ENCODE data around the gene NOLC1. TPM values are rescaled to one million over a fixed set of nuclear protein-coding genes. Genes with fewer than 3 reads are reported as not detected.

NOLC1 gene
- total and polyA plus RNA-seq, 2 of the 4 experiments (the other 2 are of a cell fraction), result 43.2 to 55.3 TPM

DNA sequence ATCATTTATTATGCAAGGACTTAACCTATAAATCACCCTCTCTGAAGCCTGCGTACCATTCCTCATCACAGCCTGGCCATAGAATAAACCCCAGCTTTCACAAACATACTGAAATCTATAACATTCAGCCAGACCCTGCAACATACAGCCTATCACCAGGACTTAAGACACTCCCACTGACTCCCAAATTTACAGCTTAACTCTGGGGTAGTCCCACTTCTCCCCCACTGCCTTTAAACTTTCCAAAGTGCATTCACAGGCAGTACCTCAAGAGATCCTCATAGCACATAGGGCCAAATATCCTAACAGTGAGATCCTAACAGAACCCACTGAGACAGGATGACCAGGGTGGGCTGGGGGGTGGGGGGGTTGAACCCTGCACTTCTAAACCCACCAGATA lies 35.5 kb upstream of the NOLC1 start:
- H2AK5ac ChIP-seq (ENCODE audit: low read depth, low read length), result peak overlapping the region; percentile 75; the same call in 1 of the 2 replicates
- peak overlapping the region; percentile 91 for H3K27ac ChIP-seq (ENCODE audit: insufficient read depth, low read length)
- DNase-seq (no peak), ATAC-seq (ENCODE audit: low read depth) (no peak)
- H4K5ac ChIP-seq (ENCODE audit: low read depth, low read length), result no peak overlapping the region
- peaks cover 17 to 70% of the 10 kb centered on the region in 2 experiments; a peak in 3 of 4 replicates for H3K79me1 ChIP-seq (ENCODE audit: low read depth in 1 of 2, low read length in 2 of 2)
- H3K23ac ChIP-seq (ENCODE audit: low read depth, low read length), result peak overlapping the region; percentile 12; the same call in 1 of the 2 replicates
- peaks cover 15% of the 10 kb centered on the region for H3K9me1 ChIP-seq (ENCODE audit: insufficient read depth, low read length)
- peak overlapping the region; percentile 39; the same call in 1 of the 2 replicates for H3K18ac ChIP-seq (ENCODE audit: low read depth, low read length)
- H2BK5ac ChIP-seq (ENCODE audit: low read depth, low read length, poor library complexity, severe bottlenecking), result peak overlapping the region; percentile 94
- in situ Hi-C loops (cut with MboI; ENCODE audit: low sequenced_read_pairs) (no loop called here), dilution Hi-C loops (cut with HindIII; ENCODE audit: low sequenced_read_pairs, unreplicated experiment) (no loop called here), intact Hi-C loops (cut with micrococcal nuclease) (no loop called here)
- H3K4ac ChIP-seq (ENCODE audit: low read depth, low read length), result peak overlapping the region; percentile 99
- peak overlapping the region; percentile 77; the same call in 1 of the 2 replicates for H4K91ac ChIP-seq (ENCODE audit: insufficient read depth, low read depth, low read length)
- POLR2A ChIA-PET (ENCODE audit: unreplicated experiment), result no interaction called here
- peaks cover 36% of the 10 kb centered on the region for H3K4me1 ChIP-seq (ENCODE audit: control insufficient read depth, insufficient read depth, low read length)
- H3K9me3 ChIP-seq (ENCODE audit: control insufficient read depth, insufficient read depth, low read length), result no peaks in the 10 kb centered on the region
- H2BK20ac ChIP-seq (ENCODE audit: low read depth, low read length), result no peak overlapping the region
- no CpG with 5 or more reads among the region's 1 CpG for WGBS, 2 experiments (ENCODE audit: extremely low coverage in 2 of 2, insufficient read length in 1 of 2)
- BruUV-seq (replicated peaks), result no TSS peak
- no peak for TF ChIP-seq RAD21 (IDR thresholded peaks at IDR 0.05; ENCODE audit: low read length)
- TF ChIP-seq, protein P1, sequence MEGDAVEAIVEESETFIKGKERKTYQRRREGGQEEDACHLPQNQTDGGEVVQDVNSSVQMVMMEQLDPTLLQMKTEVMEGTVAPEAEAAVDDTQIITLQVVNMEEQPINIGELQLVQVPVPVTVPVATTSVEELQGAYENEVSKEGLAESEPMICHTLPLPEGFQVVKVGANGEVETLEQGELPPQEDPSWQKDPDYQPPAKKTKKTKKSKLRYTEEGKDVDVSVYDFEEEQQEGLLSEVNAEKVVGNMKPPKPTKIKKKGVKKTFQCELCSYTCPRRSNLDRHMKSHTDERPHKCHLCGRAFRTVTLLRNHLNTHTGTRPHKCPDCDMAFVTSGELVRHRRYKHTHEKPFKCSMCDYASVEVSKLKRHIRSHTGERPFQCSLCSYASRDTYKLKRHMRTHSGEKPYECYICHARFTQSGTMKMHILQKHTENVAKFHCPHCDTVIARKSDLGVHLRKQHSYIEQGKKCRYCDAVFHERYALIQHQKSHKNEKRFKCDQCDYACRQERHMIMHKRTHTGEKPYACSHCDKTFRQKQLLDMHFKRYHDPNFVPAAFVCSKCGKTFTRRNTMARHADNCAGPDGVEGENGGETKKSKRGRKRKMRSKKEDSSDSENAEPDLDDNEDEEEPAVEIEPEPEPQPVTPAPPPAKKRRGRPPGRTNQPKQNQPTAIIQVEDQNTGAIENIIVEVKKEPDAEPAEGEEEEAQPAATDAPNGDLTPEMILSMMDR (conservative IDR thresholded peaks at IDR 0.05; ENCODE audit: low read depth, low read length), result no peak
- TF ChIP-seq RCOR1 (IDR thresholded peaks at IDR 0.05; ENCODE audit: insufficient replicate concordance, low read length), result no peak
- no peak for TF ChIP-seq CHD1 (IDR thresholded peaks at IDR 0.05; ENCODE audit: low read depth, low read length)
- TF ChIP-seq BHLHE40 (IDR thresholded peaks at IDR 0.05; ENCODE audit: low read depth, low read length), result no peak
- no peak for TF ChIP-seq MXI1 (IDR thresholded peaks at IDR 0.05; ENCODE audit: borderline replicate concordance, low read depth, low read length)
- no peak for TF ChIP-seq RFX5 (IDR thresholded peaks at IDR 0.05; ENCODE audit: low read depth, low read length)
- no peak for TF ChIP-seq POLR2A (IDR thresholded peaks at IDR 0.05; ENCODE audit: low read depth, low read length)
- TF ChIP-seq FOS (IDR thresholded peaks at IDR 0.05; ENCODE audit: low read depth, low read length), result no peak
- TF ChIP-seq SMC3 (IDR thresholded peaks at IDR 0.05; ENCODE audit: low read depth, low read length), result no peak
- TF ChIP-seq, protein P2, sequence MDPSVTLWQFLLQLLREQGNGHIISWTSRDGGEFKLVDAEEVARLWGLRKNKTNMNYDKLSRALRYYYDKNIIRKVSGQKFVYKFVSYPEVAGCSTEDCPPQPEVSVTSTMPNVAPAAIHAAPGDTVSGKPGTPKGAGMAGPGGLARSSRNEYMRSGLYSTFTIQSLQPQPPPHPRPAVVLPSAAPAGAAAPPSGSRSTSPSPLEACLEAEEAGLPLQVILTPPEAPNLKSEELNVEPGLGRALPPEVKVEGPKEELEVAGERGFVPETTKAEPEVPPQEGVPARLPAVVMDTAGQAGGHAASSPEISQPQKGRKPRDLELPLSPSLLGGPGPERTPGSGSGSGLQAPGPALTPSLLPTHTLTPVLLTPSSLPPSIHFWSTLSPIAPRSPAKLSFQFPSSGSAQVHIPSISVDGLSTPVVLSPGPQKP (IDR thresholded peaks at IDR 0.05; ENCODE audit: borderline replicate concordance, low read depth, low read length), result no peak
- TF ChIP-seq, protein P3, sequence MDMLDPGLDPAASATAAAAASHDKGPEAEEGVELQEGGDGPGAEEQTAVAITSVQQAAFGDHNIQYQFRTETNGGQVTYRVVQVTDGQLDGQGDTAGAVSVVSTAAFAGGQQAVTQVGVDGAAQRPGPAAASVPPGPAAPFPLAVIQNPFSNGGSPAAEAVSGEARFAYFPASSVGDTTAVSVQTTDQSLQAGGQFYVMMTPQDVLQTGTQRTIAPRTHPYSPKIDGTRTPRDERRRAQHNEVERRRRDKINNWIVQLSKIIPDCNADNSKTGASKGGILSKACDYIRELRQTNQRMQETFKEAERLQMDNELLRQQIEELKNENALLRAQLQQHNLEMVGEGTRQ (IDR thresholded peaks at IDR 0.05; ENCODE audit: low read depth, low read length), result no peak
- TF ChIP-seq NFE2L2 (IDR thresholded peaks at IDR 0.05; ENCODE audit: low read depth, low read length), result no peak
- peak overlapping the region; percentile 68; the same call in 1 of the 2 replicates for H3K9ac ChIP-seq (ENCODE audit: low read depth, low read length)
- no peak overlapping the region for H2AFZ ChIP-seq (replicated peaks; ENCODE audit: low read length, poor library complexity)
- peak overlapping the region in 1 of 2 experiments; percentile 91; a peak in 2 of 4 replicates for H4K8ac ChIP-seq (ENCODE audit: low read depth in 2 of 2, low read length in 2 of 2)
- H3K4me3 ChIP-seq (ENCODE audit: insufficient read depth, low read depth, low read length), result no peak overlapping the region
- H3K36me3 ChIP-seq (ENCODE audit: control insufficient read depth, insufficient read depth, low read length), result peaks cover 2% of the 10 kb centered on the region; the same call in 1 of the 2 replicates
- CTCF ChIA-PET, result interaction anchor here (0.5 kb wide), 1 partner anchor 19 kb away, joined by 3 read pairs; no protein-coding TSS in a partner anchor
- H2BK15ac ChIP-seq (ENCODE audit: low read depth, low read length), result 0 out of 3 replicates have a peak overlapping the region, but pooled peaks have one; percentile 41
- H3K27me3 ChIP-seq (ENCODE audit: control insufficient read depth, insufficient read depth, low read length), result no peaks in the 10 kb centered on the region
- peak overlapping the region; percentile 99 for H2AK9ac ChIP-seq (replicated peaks; ENCODE audit: low read depth, low read length, poor library complexity)
- H4K20me1 ChIP-seq (ENCODE audit: insufficient read depth, low read length), result peaks cover 43% of the 10 kb centered on the region
- H2BK120ac ChIP-seq (ENCODE audit: low read depth, low read length), result peak overlapping the region; percentile 87; the same call in 1 of the 2 replicates
- no peak overlapping the region; the same call in 1 of the 2 replicates for H3K56ac ChIP-seq (ENCODE audit: extremely low read depth, insufficient read depth, low read length)
- peak overlapping the region; percentile 36 for H3K4me2 ChIP-seq (ENCODE audit: low read depth, low read length)
- no peak overlapping the region; the same call in none of the 2 replicates for H3K14ac ChIP-seq (replicated peaks; ENCODE audit: low read depth, low read length)

Data from IMR-90 (cell line).